CD8-positive, alpha-beta memory T cell (primary cell): Measurements from ENCODE around the gene GJB2. TPM values are rescaled to one million over a fixed set of nuclear protein-coding genes. Genes with fewer than 3 reads are reported as not detected.
A peak's percentile ranks its signal among the peaks of the same experiment; 100 is the strongest.

Experiments used
- CTCF ChIA-PET: fragments of 350-600 bp; sonication (Branson Sonifier 250); formaldehyde crosslinking; loops from one replicate; lab custom pipeline; 2021; ENCODE audit warnings: antibody characterized with exemption; lab: Charles Lee
- POLR2A ChIA-PET: fragments of 350-600 bp; sonication (Branson Sonifier 250); formaldehyde crosslinking; loops from one replicate; lab custom pipeline; 2021; ENCODE audit warnings: antibody characterized with exemption; lab: Charles Lee
- DNase-seq, 5 donors: peaks; one replicate each; pipeline versions ENCODE4 v3.0.0 to v3.0.0-alpha.2; 2020 to 2022; ENCODE audit warnings: mixed read lengths in 1 of 5
- H3K27ac ChIP-seq: one replicate; pipeline ENCODE4 v1.7.0; 2013; ENCODE audit warnings: low read depth, mild to moderate bottlenecking, low read length, moderate library complexity
- H3K27me3 ChIP-seq: 2 replicates; pipeline ENCODE4 v1.7.0; 2013; ENCODE audit warnings: low read length, mild to moderate bottlenecking; ENCODE audit not compliant: insufficient read depth, poor library complexity, severe bottlenecking
- H3K36me3 ChIP-seq: 2 replicates; pipeline ENCODE4 v1.7.0; 2013; ENCODE audit warnings: mild to moderate bottlenecking, low read length, moderate library complexity; ENCODE audit not compliant: insufficient read depth
- H3K4me1 ChIP-seq: 2 replicates; pipeline ENCODE4 v1.7.0; 2013; ENCODE audit warnings: mild to moderate bottlenecking, low read length, moderate library complexity; ENCODE audit not compliant: insufficient read depth
- H3K4me3 ChIP-seq: 2 replicates; pipeline ENCODE4 v1.7.0; 2013; ENCODE audit warnings: mild to moderate bottlenecking, low read length
- H3K9me3 ChIP-seq: 2 replicates; pipeline ENCODE4 v1.7.0; 2013; ENCODE audit warnings: mild to moderate bottlenecking, low read length
- H3K27ac Mint-ChIP-seq, 8 donors: one replicate each; pipeline ENCODE4 v1.8.0; 2020 to 2021; ENCODE audit warnings: mixed read lengths in 8 of 8, mild to moderate bottlenecking in 6 of 8, inconsistent platforms in 3 of 8, moderate library complexity in 3 of 8
- H3K27me3 Mint-ChIP-seq, 2 donors: one replicate each; pipeline ENCODE4 v1.8.0; 2020 to 2021; ENCODE audit warnings: mixed read lengths in 2 of 2, mild to moderate bottlenecking in 1 of 2, moderate library complexity in 1 of 2
- H3K36me3 Mint-ChIP-seq, 3 donors: one replicate each; pipeline ENCODE4 v1.8.0; 2020 to 2021; ENCODE audit warnings: mixed read lengths in 3 of 3, inconsistent platforms in 1 of 3, mild to moderate bottlenecking in 1 of 3
- H3K4me1 Mint-ChIP-seq, 3 donors: one replicate each; pipeline ENCODE4 v1.8.0; 2020 to 2021; ENCODE audit warnings: mixed read lengths in 3 of 3, inconsistent platforms in 1 of 3, mild to moderate bottlenecking in 1 of 3
- H3K4me3 Mint-ChIP-seq, 7 donors: one replicate each; pipeline ENCODE4 v1.8.0; 2020 to 2021; ENCODE audit warnings: mixed read lengths in 7 of 7, mild to moderate bottlenecking in 6 of 7, moderate library complexity in 4 of 7, inconsistent platforms in 2 of 7
- H3K9me3 Mint-ChIP-seq, 5 donors: one replicate each; pipeline ENCODE4 v1.8.0; 2020 to 2022; ENCODE audit warnings: mixed read lengths in 5 of 5, mild to moderate bottlenecking in 3 of 5, moderate library complexity in 2 of 5, inconsistent platforms in 1 of 5
- polyA plus RNA-seq: library from polyadenylated mRNA; unstranded; fragments of 300-500 nt; fragmentation: Illumina TruSeq; gene quantifications from one replicate; pipeline ENCODE4 v1.2.3, GENCODE V29; 2021
- total RNA-seq, 2 experiments: library from RNA; stranded (reverse); gene quantifications; one replicate each; pipeline ENCODE4 v1.2.3, GENCODE V29; 2021

GJB2 gene
- total RNA-seq (10 to 100 TPM; 27.3 to 27.6 TPM), polyA plus RNA-seq (not detected)

GRCh38 chr13:20192836-20193161 lies at the start of gene GJB2:
Gene GJB2, minus strand, starts transcription at chr13:20192938. Its CDS starts 3,357 bp downstream, at chr13:20189581.
- peak within 1 kb of the TSS; percentile 50 for H3K4me3 ChIP-seq
- H3K27me3 ChIP-seq, result peaks cover 56% of the 10 kb centered on the region
- H3K4me3 Mint-ChIP-seq, result peak within 1 kb of the TSS; percentile 52 to 86 (median 74)
- H3K27me3 Mint-ChIP-seq, result peaks cover 50 to 67% of the 10 kb centered on the region in 2 donors
- no peak within 1 kb of the TSS for H3K27ac ChIP-seq
- peaks cover 21 to 34% (median 22%) of the 10 kb centered on the region in 3 donors for H3K4me1 Mint-ChIP-seq
- H3K36me3 ChIP-seq, result no peaks in the 10 kb centered on the region
- H3K9me3 Mint-ChIP-seq, result no peaks in the 10 kb centered on the region
- H3K9me3 ChIP-seq, result no peaks in the 10 kb centered on the region
- H3K27ac Mint-ChIP-seq, result peak within 1 kb of the TSS in 2 of 8 donors; percentile 0 to 25
- ChIA-PET POLR2A (no interaction called here), CTCF (no interaction called here)
- DNase-seq, result peak in 2 of 5 donors; percentile 14 to 23
- H3K36me3 Mint-ChIP-seq, result no peaks in the 10 kb centered on the region
- H3K4me1 ChIP-seq, result peaks cover 22% of the 10 kb centered on the region

DNA sequence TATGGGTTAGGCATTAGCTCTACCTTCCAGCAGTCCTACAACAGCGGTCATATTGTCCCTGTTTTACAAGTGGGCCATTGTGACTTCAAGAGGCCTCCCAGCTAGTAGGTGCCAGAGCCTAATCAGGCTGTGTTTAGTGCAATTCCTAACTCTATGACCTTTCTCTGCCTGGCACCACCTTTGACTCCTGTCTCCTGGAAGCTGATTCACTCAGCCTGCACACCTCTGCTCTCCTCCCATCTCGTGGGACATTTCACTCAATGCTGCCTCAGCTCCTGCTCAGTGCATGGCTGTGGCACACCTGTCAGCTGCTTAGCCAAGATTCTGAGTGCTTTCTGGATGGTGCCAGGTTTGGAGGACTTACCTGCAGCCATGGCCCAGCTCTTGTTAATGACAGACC lies 48.9 kb upstream of the GJB2 start:
- Histone ChIP-seq H3K36me3 (no peaks in the 10 kb centered on the region), H3K27ac (no peak overlapping the region), H3K9me3 (no peaks in the 10 kb centered on the region), H3K4me3 (no peak overlapping the region), H3K27me3 (no peaks in the 10 kb centered on the region), H3K4me1 (no peaks in the 10 kb centered on the region)
- H3K9me3 Mint-ChIP-seq, result no peaks in the 10 kb centered on the region
- ChIA-PET POLR2A (no interaction called here), CTCF (no interaction called here)
- no peak overlapping the region for H3K27ac Mint-ChIP-seq
- DNase-seq, result no peak
- peaks cover 0 to 4% (median 0%) of the 10 kb centered on the region in 3 donors for H3K4me1 Mint-ChIP-seq
- H3K4me3 Mint-ChIP-seq, result no peak overlapping the region
- H3K36me3 Mint-ChIP-seq, result peaks cover 0 to 3% (median 0%) of the 10 kb centered on the region in 3 donors
- peaks cover 22 to 55% of the 10 kb centered on the region in 2 donors for H3K27me3 Mint-ChIP-seq

DNA sequence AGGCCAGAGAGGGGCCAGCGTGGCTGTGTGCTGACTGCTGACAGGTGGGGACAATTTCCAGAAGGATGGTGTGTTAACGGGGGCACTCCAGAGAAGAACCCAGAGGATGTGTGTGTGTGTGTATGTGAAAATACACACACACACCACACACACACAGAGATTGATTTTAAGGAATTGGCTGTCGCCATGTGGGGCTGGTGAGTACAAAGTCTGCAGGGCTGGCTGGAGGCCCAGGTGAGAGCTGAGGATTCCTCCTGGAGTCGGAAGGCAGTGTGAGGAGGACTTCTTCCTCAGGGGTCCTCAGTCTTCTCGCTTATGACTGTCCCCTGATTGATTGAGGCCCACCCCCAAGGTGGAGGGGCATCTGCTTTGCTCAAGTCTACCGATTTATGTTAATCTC lies 47.0 kb upstream of the GJB2 start:
- no peak overlapping the region for H3K27ac Mint-ChIP-seq
- no peak overlapping the region for H3K4me3 Mint-ChIP-seq

GRCh38 chr13:20232556-20233277 lies 40.0 kb upstream of the GJB2 start:
- Histone ChIP-seq H3K27me3 (peaks cover 7% of the 10 kb centered on the region), H3K4me1 (peaks cover 5% of the 10 kb centered on the region), H3K27ac (no peak overlapping the region), H3K4me3 (peak overlapping the region; percentile 12), H3K36me3 (no peaks in the 10 kb centered on the region), H3K9me3 (no peaks in the 10 kb centered on the region)
- no peak overlapping the region for H3K27ac Mint-ChIP-seq
- ChIA-PET CTCF (no interaction called here), POLR2A (no interaction called here)
- H3K36me3 Mint-ChIP-seq, result peaks cover 0 to 3% (median 2%) of the 10 kb centered on the region in 3 donors
- H3K9me3 Mint-ChIP-seq, result peaks cover 0 to 2% (median 0%) of the 10 kb centered on the region in 5 donors
- DNase-seq, result no peak
- peaks cover 7 to 17% (median 14%) of the 10 kb centered on the region in 3 donors for H3K4me1 Mint-ChIP-seq
- H3K4me3 Mint-ChIP-seq, result peak overlapping the region in 3 of 7 donors; percentile 23 to 40 (median 26)
- H3K27me3 Mint-ChIP-seq, result peaks cover 40 to 62% of the 10 kb centered on the region in 2 donors

More for the DNA sequence above, 47.0 kb upstream of the GJB2 start:
- Mint-ChIP-seq H3K36me3 (peaks cover 0 to 3% (median 0%) of the 10 kb centered on the region in 3 donors), H3K27me3 (peaks cover 35 to 67% of the 10 kb centered on the region in 2 donors), H3K9me3 (peaks cover 0 to 2% (median 0%) of the 10 kb centered on the region in 5 donors), H3K4me1 (peaks cover 0 to 4% (median 0%) of the 10 kb centered on the region in 3 donors)
- ChIA-PET CTCF (no interaction called here), POLR2A (no interaction called here)
- Histone ChIP-seq H3K27me3 (no peaks in the 10 kb centered on the region), H3K27ac (no peak overlapping the region), H3K36me3 (no peaks in the 10 kb centered on the region), H3K4me3 (no peak overlapping the region), H3K4me1 (no peaks in the 10 kb centered on the region), H3K9me3 (no peaks in the 10 kb centered on the region)
- no peak for DNase-seq

- H3K4me3 Mint-ChIP-seq, result peak within 1 kb of the TSS; percentile 75 to 91 (median 83)
- Histone ChIP-seq H3K4me1 (peaks cover 5% of the 10 kb centered on the region), H3K9me3 (no peaks in the 10 kb centered on the region), H3K27me3 (peaks cover 7% of the 10 kb centered on the region), H3K4me3 (peak within 1 kb of the TSS; percentile 73), H3K27ac (no peak within 1 kb of the TSS), H3K36me3 (no peaks in the 10 kb centered on the region)
- ChIA-PET CTCF (no interaction called here), POLR2A (no interaction called here)
- peaks cover 40 to 58% of the 10 kb centered on the region in 2 donors for H3K27me3 Mint-ChIP-seq
- peak within 1 kb of the TSS in 3 of 8 donors; percentile 62 to 72 (median 70) for H3K27ac Mint-ChIP-seq
- H3K9me3 Mint-ChIP-seq, result peaks cover 0 to 2% (median 0%) of the 10 kb centered on the region in 5 donors
- peaks cover 0 to 2% (median 1%) of the 10 kb centered on the region in 3 donors for H3K36me3 Mint-ChIP-seq
- peaks cover 7 to 17% (median 14%) of the 10 kb centered on the region in 3 donors for H3K4me1 Mint-ChIP-seq
- peak in 1 of 5 donors; percentile 32 for DNase-seq
These were observed 39.3 kb upstream of the GJB2 start, which contains the start of gene GJB6 for GRCh38 chr13:20231839-20232555. Gene GJB6, minus strand, starts transcription at chr13:20232319. Its CDS starts 8,839 bp downstream, at chr13:20223480.

- Histone ChIP-seq H3K27me3 (peaks cover 7% of the 10 kb centered on the region), H3K27ac (no peak overlapping the region), H3K36me3 (no peaks in the 10 kb centered on the region), H3K4me3 (peak overlapping the region; percentile 73), H3K9me3 (no peaks in the 10 kb centered on the region), H3K4me1 (peaks cover 5% of the 10 kb centered on the region)
- peaks cover 0 to 2% (median 0%) of the 10 kb centered on the region in 5 donors for H3K9me3 Mint-ChIP-seq
- peaks cover 36 to 55% of the 10 kb centered on the region in 2 donors for H3K27me3 Mint-ChIP-seq
- ChIA-PET POLR2A (no interaction called here), CTCF (no interaction called here)
- H3K4me1 Mint-ChIP-seq, result peaks cover 7 to 17% (median 14%) of the 10 kb centered on the region in 3 donors
- DNase-seq, result peak in 1 of 5 donors; percentile 27
- peak overlapping the region in 4 of 8 donors; percentile 58 to 72 (median 66) for H3K27ac Mint-ChIP-seq
- H3K4me3 Mint-ChIP-seq, result peak overlapping the region; percentile 75 to 91 (median 83)
- H3K36me3 Mint-ChIP-seq, result peaks cover 0 to 2% (median 0%) of the 10 kb centered on the region in 3 donors
These were observed 38.4 kb upstream of the GJB2 start for GRCh38 chr13:20230913-20231838.

DNA sequence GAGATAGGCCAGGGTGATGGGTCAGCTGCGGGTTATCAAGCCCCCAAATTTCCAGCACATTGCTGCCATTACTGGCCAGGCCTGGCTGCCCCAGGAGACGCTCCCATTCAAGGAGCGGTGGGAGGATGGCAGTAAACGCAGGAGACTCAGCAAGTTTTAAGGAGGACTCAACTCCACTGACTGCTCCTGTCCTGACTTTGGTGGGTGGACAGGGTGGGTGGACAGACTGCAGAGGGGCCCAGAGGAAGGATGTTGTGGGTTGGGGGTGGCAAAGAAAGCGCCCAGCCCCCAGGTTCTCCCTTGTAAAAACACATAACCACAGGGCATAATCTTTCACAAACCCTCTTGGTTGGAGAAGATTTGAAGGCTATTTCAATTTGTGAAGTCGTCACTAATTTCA lies 35.0 kb upstream of the GJB2 start:
- H3K4me3 Mint-ChIP-seq, result no peak overlapping the region
- CTCF ChIA-PET, result no interaction called here
- POLR2A ChIA-PET, result no interaction called here
- Histone ChIP-seq H3K36me3 (no peaks in the 10 kb centered on the region), H3K9me3 (no peaks in the 10 kb centered on the region), H3K4me3 (no peak overlapping the region), H3K27me3 (peaks cover 3% of the 10 kb centered on the region), H3K4me1 (peaks cover 3% of the 10 kb centered on the region), H3K27ac (no peak overlapping the region)
- H3K36me3 Mint-ChIP-seq, result peaks cover 0 to 2% (median 0%) of the 10 kb centered on the region in 3 donors
- H3K4me1 Mint-ChIP-seq, result peaks cover 7 to 14% (median 9%) of the 10 kb centered on the region in 3 donors
- no peak overlapping the region for H3K27ac Mint-ChIP-seq
- H3K9me3 Mint-ChIP-seq, result no peaks in the 10 kb centered on the region
- H3K27me3 Mint-ChIP-seq, result peaks cover 20 to 31% of the 10 kb centered on the region in 2 donors
- DNase-seq, result no peak
